Natural killer cell treated with Interleukin-12 subunit alpha and Interleukin-12 subunit beta and Interleukin-15 and Interleukin-18, amount 100 ng/mL, for 72 hours (primary cell): ENCODE results near the gene SUMO4. TPM values are rescaled to one million over a fixed set of nuclear protein-coding genes. Genes with fewer than 3 reads are reported as not detected.
A peak's percentile ranks its signal among the peaks of the same experiment; 100 is the strongest.

ENCODE experiments used
- ATAC-seq, 2 donors: fragments of 150-1000 bp; cut with Tn5 transposase in 1 of 2; sonication (Bioruptor Pico), chemical (Tn5 transposase) in 1 of 2; 2 replicates each; pipeline ENCODE4 v1.10.0; 2021
- DNase-seq: peaks from one replicate; pipeline ENCODE4 v3.0.0; 2022; ENCODE audit warnings: low spot score
- H3K27ac Mint-ChIP-seq, 2 donors: 1 replicate in 1 of 2; 2 replicates in 1 of 2; pipeline ENCODE4 v1.8.0; 2022; ENCODE audit warnings: mixed read lengths in 2 of 2, mild to moderate bottlenecking in 1 of 2, moderate library complexity in 1 of 2
- H3K27me3 Mint-ChIP-seq, 2 donors: 1 replicate in 1 of 2; 2 replicates in 1 of 2; pipeline ENCODE4 v1.8.0; 2022; ENCODE audit warnings: mixed read lengths in 2 of 2
- H3K36me3 Mint-ChIP-seq: one replicate; pipeline ENCODE4 v1.8.0; 2022; ENCODE audit warnings: mixed read lengths
- H3K4me1 Mint-ChIP-seq, 2 donors: 1 replicate in 1 of 2; 2 replicates in 1 of 2; pipeline ENCODE4 v1.8.0; 2022; ENCODE audit warnings: low read depth in 2 of 2, mixed read lengths in 2 of 2, mild to moderate bottlenecking in 1 of 2
- H3K4me3 Mint-ChIP-seq: one replicate; pipeline ENCODE4 v1.8.0; 2022; ENCODE audit warnings: mixed read lengths
- H3K9me3 Mint-ChIP-seq: 2 replicates; pipeline ENCODE4 v1.8.0; 2022; ENCODE audit warnings: mixed read lengths
- total RNA-seq, 2 donors: library from RNA; stranded (reverse); gene quantifications; one replicate each; pipeline ENCODE4 v1.2.3, GENCODE V29; 2022

The SUMO4 gene
- total RNA-seq, 2 donors from 2014 or later: 9.0 to 23.2 TPM

- H3K9me3 Mint-ChIP-seq: no peaks in the 10 kb centered on the region
- ATAC-seq: no peak
- no peak for DNase-seq
- peaks cover 4 to 14% of the 10 kb centered on the region in 2 donors for H3K4me1 Mint-ChIP-seq
- no peaks in the 10 kb centered on the region for H3K27me3 Mint-ChIP-seq
- H3K36me3 Mint-ChIP-seq: no peaks in the 10 kb centered on the region
- H3K4me3 Mint-ChIP-seq: no peak overlapping the region
- H3K27ac Mint-ChIP-seq: peak overlapping the region in 1 of 2 donors; percentile 78
Measured at GRCh38 chr6:149429427-149430360, 29.6 kb downstream of the SUMO4 start.

- Mint-ChIP-seq H3K36me3 (no peaks in the 10 kb centered on the region), H3K4me3 (no peak overlapping the region), H3K4me1 (peaks cover 4 to 16% of the 10 kb centered on the region in 2 donors), H3K27ac (no peak overlapping the region), H3K9me3 (no peaks in the 10 kb centered on the region), H3K27me3 (no peaks in the 10 kb centered on the region)
- DNase-seq (peak; percentile 88), ATAC-seq (peak; percentile 83 to 89)
Measured at GRCh38 chr6:149431905-149432775, 32.1 kb downstream of the SUMO4 start.

- Mint-ChIP-seq H3K27ac (peak overlapping the region in 1 of 2 donors; percentile 7), H3K27me3 (no peaks in the 10 kb centered on the region)
Measured at GRCh38 chr6:149433405-149433804, 33.3 kb downstream of the SUMO4 start.

GRCh38 chr6:149433881-149434280 is 33.8 kb downstream of the SUMO4 start:
- no peaks in the 10 kb centered on the region for H3K36me3 Mint-ChIP-seq
- peak overlapping the region in 1 of 2 donors; percentile 7 for H3K27ac Mint-ChIP-seq
- H3K4me1 Mint-ChIP-seq: peaks cover 4 to 20% of the 10 kb centered on the region in 2 donors
- no peaks in the 10 kb centered on the region for H3K27me3 Mint-ChIP-seq
- ATAC-seq: no peak
- DNase-seq: no peak
- no peaks in the 10 kb centered on the region for H3K9me3 Mint-ChIP-seq
- H3K4me3 Mint-ChIP-seq: no peak overlapping the region

More at GRCh38 chr6:149433405-149433804, 33.3 kb downstream of the SUMO4 start:
- Mint-ChIP-seq H3K4me3 (no peak overlapping the region), H3K4me1 (peaks cover 4 to 20% of the 10 kb centered on the region in 2 donors), H3K9me3 (no peaks in the 10 kb centered on the region), H3K36me3 (no peaks in the 10 kb centered on the region)
- ATAC-seq: no peak
- no peak for DNase-seq

- DNase-seq (no peak), ATAC-seq (peak in 1 of 2 donors; percentile 26)
- no peaks in the 10 kb centered on the region for H3K27me3 Mint-ChIP-seq
- H3K36me3 Mint-ChIP-seq: no peaks in the 10 kb centered on the region
- H3K4me3 Mint-ChIP-seq: no peak overlapping the region
- no peak overlapping the region for H3K27ac Mint-ChIP-seq
- H3K4me1 Mint-ChIP-seq: peaks cover 4 to 10% of the 10 kb centered on the region in 2 donors
- H3K9me3 Mint-ChIP-seq: no peaks in the 10 kb centered on the region
Measured at GRCh38 chr6:149435919-149436586, 36.0 kb downstream of the SUMO4 start.

- no peaks in the 10 kb centered on the region for H3K36me3 Mint-ChIP-seq
- H3K27ac Mint-ChIP-seq: no peak overlapping the region
- peak in 1 of 2 donors; percentile 7 for ATAC-seq
- H3K4me3 Mint-ChIP-seq: no peak overlapping the region
- no peak for DNase-seq
- H3K9me3 Mint-ChIP-seq: no peaks in the 10 kb centered on the region
- no peaks in the 10 kb centered on the region for H3K27me3 Mint-ChIP-seq
- peaks cover 4 to 10% of the 10 kb centered on the region in 2 donors for H3K4me1 Mint-ChIP-seq
Measured at GRCh38 chr6:149436647-149437046, 36.6 kb downstream of the SUMO4 start.

GRCh38 chr6:149437212-149437611 is 37.1 kb downstream of the SUMO4 start:
- no peak for ATAC-seq
- Mint-ChIP-seq H3K4me1 (peaks cover 0 to 8% of the 10 kb centered on the region in 2 donors), H3K4me3 (no peak overlapping the region), H3K9me3 (no peaks in the 10 kb centered on the region), H3K27me3 (no peaks in the 10 kb centered on the region), H3K36me3 (no peaks in the 10 kb centered on the region), H3K27ac (no peak overlapping the region)
- DNase-seq: no peak

GRCh38 chr6:149438855-149439254 is 38.8 kb downstream of the SUMO4 start:
- Mint-ChIP-seq H3K9me3 (no peaks in the 10 kb centered on the region), H3K4me3 (no peak overlapping the region), H3K36me3 (no peaks in the 10 kb centered on the region), H3K27me3 (peaks cover 0 to 4% of the 10 kb centered on the region in 2 donors), H3K27ac (no peak overlapping the region), H3K4me1 (peaks cover 0 to 15% of the 10 kb centered on the region in 2 donors)
- ATAC-seq (no peak), DNase-seq (no peak)

- H3K36me3 Mint-ChIP-seq: no peaks in the 10 kb centered on the region
- H3K27ac Mint-ChIP-seq: no peak overlapping the region
- DNase-seq: no peak
- H3K9me3 Mint-ChIP-seq: no peaks in the 10 kb centered on the region
- H3K27me3 Mint-ChIP-seq: peaks cover 0 to 4% of the 10 kb centered on the region in 2 donors
- no peak for ATAC-seq
- H3K4me1 Mint-ChIP-seq: peaks cover 0 to 15% of the 10 kb centered on the region in 2 donors
- H3K4me3 Mint-ChIP-seq: no peak overlapping the region
Measured at GRCh38 chr6:149439626-149440025, 39.6 kb downstream of the SUMO4 start.

- DNase-seq (no peak), ATAC-seq (no peak)
- no peaks in the 10 kb centered on the region for H3K9me3 Mint-ChIP-seq
- H3K27me3 Mint-ChIP-seq: peaks cover 0 to 4% of the 10 kb centered on the region in 2 donors
- H3K36me3 Mint-ChIP-seq: no peaks in the 10 kb centered on the region
- peaks cover 0 to 15% of the 10 kb centered on the region in 2 donors for H3K4me1 Mint-ChIP-seq
- H3K27ac Mint-ChIP-seq: no peak overlapping the region
- no peak overlapping the region for H3K4me3 Mint-ChIP-seq
Measured at GRCh38 chr6:149440735-149441671, 40.9 kb downstream of the SUMO4 start.

GRCh38 chr6:149441740-149442139 is 41.7 kb downstream of the SUMO4 start:
- Mint-ChIP-seq H3K9me3 (no peaks in the 10 kb centered on the region), H3K4me1 (peaks cover 0 to 17% of the 10 kb centered on the region in 2 donors), H3K4me3 (no peak overlapping the region), H3K36me3 (no peaks in the 10 kb centered on the region), H3K27me3 (peaks cover 0 to 8% of the 10 kb centered on the region in 2 donors), H3K27ac (no peak overlapping the region)
- ATAC-seq: no peak
- no peak for DNase-seq

- peaks cover 0 to 9% of the 10 kb centered on the region in 2 donors for H3K4me1 Mint-ChIP-seq
- H3K27me3 Mint-ChIP-seq: peaks cover 0 to 8% of the 10 kb centered on the region in 2 donors
- H3K9me3 Mint-ChIP-seq: no peaks in the 10 kb centered on the region
- DNase-seq (no peak), ATAC-seq (peak in 1 of 2 donors; percentile 63)
- no peaks in the 10 kb centered on the region for H3K36me3 Mint-ChIP-seq
- H3K4me3 Mint-ChIP-seq: no peak overlapping the region
- H3K27ac Mint-ChIP-seq: peak overlapping the region in 1 of 2 donors; percentile 41
Measured at GRCh38 chr6:149443411-149444181, 43.5 kb downstream of the SUMO4 start.
